CD4-positive, CD25-positive, alpha-beta regulatory T cell (primary cell): ENCODE results near the gene PLA2G4B. TPM values are rescaled to one million over a fixed set of nuclear protein-coding genes. Genes with fewer than 3 reads are reported as not detected.
A peak's percentile ranks its signal among the peaks of the same experiment; 100 is the strongest.

Source experiments
- ATAC-seq, 2 donors: fragments of 150-1000 bp; cut with Tn5 transposase; one replicate each; pipeline ENCODE4 v1.10.0; 2021; ENCODE audit warnings: low read depth in 2 of 2, moderate number of reproducible peaks in 2 of 2, moderate library complexity in 1 of 2
- DNase-seq, 3 donors: peaks; one replicate each; pipeline versions ENCODE4 v3.0.0 to v3.0.0-alpha.2; 2012 to 2022; ENCODE audit warnings: mixed read lengths in 1 of 3
- H3K27ac ChIP-seq: one replicate; pipeline ENCODE4 v1.7.0; 2013; ENCODE audit warnings: mild to moderate bottlenecking, low read length; ENCODE audit not compliant: insufficient read depth, poor library complexity, severe bottlenecking
- H3K27me3 ChIP-seq: one replicate; pipeline ENCODE4 v1.7.0; 2013; ENCODE audit warnings: low read length; ENCODE audit not compliant: control insufficient read depth, insufficient read depth
- H3K36me3 ChIP-seq: one replicate; pipeline ENCODE4 v1.7.0; 2013; ENCODE audit warnings: mild to moderate bottlenecking, low read length, moderate library complexity; ENCODE audit not compliant: control insufficient read depth, insufficient read depth
- H3K4me1 ChIP-seq: 2 replicates; pipeline ENCODE4 v1.7.0; 2013; ENCODE audit warnings: mild to moderate bottlenecking, low read length; ENCODE audit not compliant: insufficient read depth, control insufficient read depth, poor library complexity, severe bottlenecking
- H3K4me3 ChIP-seq: one replicate; pipeline ENCODE4 v1.7.0; 2013; ENCODE audit warnings: low read depth, mild to moderate bottlenecking, low read length, moderate library complexity
- H3K9me3 ChIP-seq, 2 experiments: 1 replicate in 1 of 2; 2 replicates in 1 of 2; pipeline ENCODE4 v1.7.0; 2013; ENCODE audit warnings: low read length in 2 of 2, mild to moderate bottlenecking in 1 of 2, moderate library complexity in 1 of 2; ENCODE audit not compliant: control insufficient read depth in 2 of 2
- H3K27ac Mint-ChIP-seq, 3 donors: one replicate each; pipeline ENCODE4 v1.8.0; 2020 to 2022; ENCODE audit warnings: mild to moderate bottlenecking in 3 of 3, mixed read lengths in 3 of 3, moderate library complexity in 2 of 3
- H3K27me3 Mint-ChIP-seq: one replicate; pipeline ENCODE4 v1.8.0; 2022; ENCODE audit warnings: mild to moderate bottlenecking, mixed read lengths
- H3K36me3 Mint-ChIP-seq: one replicate; pipeline ENCODE4 v1.8.0; 2020; ENCODE audit warnings: mixed read lengths
- H3K4me1 Mint-ChIP-seq, 4 donors: one replicate each; pipeline ENCODE4 v1.8.0; 2020 to 2022; ENCODE audit warnings: mixed read lengths in 4 of 4, mild to moderate bottlenecking in 1 of 4
- H3K4me3 Mint-ChIP-seq, 4 donors: one replicate each; pipeline ENCODE4 v1.8.0; 2020 to 2022; ENCODE audit warnings: mild to moderate bottlenecking in 4 of 4, mixed read lengths in 4 of 4, moderate library complexity in 3 of 4
- H3K9me3 Mint-ChIP-seq, 7 donors: one replicate each; pipeline ENCODE4 v1.8.0; 2020 to 2022; ENCODE audit warnings: mixed read lengths in 7 of 7, mild to moderate bottlenecking in 3 of 7, moderate library complexity in 2 of 7
- polyA plus RNA-seq, 4 donors: library from polyadenylated mRNA; unstranded; fragments of 300-500 nt; fragmentation: Illumina TruSeq; gene quantifications; one replicate each; pipeline ENCODE4 v1.2.3, GENCODE V29; 2021
- total RNA-seq: library from RNA; stranded (reverse); gene quantifications from one replicate; pipeline ENCODE4 v1.2.3, GENCODE V29; 2022

Gene PLA2G4B
- total and polyA plus RNA-seq, 5 donors from 2014 or later = 0.42 to 30.1 (median 2.3) TPM

DNA sequence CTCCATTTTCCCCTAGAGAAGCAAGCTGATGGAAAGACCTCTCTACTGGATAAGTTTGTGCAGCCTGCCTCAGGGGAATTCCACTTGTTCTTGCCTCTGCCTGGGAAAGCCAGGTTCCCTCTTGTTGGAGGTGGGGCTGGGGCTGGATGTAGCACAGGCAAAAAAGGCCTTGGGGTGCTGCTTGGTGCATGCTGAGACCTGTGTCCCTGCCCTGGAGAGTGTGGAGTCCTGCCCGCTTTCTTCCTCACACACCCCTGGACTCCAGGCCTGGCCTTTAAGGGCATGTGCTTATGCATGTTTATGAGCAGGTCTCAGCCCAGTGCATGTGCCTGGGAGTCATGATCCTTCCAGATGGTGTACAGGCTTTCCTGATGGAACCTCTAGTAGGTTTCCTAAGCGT lies 34.3 kb upstream of the PLA2G4B start:
- peaks cover 0 to 11% (median 6%) of the 10 kb centered on the region in 4 donors for H3K4me1 Mint-ChIP-seq
- H3K27ac Mint-ChIP-seq = no peak overlapping the region
- no peak overlapping the region for H3K4me3 Mint-ChIP-seq

DNA sequence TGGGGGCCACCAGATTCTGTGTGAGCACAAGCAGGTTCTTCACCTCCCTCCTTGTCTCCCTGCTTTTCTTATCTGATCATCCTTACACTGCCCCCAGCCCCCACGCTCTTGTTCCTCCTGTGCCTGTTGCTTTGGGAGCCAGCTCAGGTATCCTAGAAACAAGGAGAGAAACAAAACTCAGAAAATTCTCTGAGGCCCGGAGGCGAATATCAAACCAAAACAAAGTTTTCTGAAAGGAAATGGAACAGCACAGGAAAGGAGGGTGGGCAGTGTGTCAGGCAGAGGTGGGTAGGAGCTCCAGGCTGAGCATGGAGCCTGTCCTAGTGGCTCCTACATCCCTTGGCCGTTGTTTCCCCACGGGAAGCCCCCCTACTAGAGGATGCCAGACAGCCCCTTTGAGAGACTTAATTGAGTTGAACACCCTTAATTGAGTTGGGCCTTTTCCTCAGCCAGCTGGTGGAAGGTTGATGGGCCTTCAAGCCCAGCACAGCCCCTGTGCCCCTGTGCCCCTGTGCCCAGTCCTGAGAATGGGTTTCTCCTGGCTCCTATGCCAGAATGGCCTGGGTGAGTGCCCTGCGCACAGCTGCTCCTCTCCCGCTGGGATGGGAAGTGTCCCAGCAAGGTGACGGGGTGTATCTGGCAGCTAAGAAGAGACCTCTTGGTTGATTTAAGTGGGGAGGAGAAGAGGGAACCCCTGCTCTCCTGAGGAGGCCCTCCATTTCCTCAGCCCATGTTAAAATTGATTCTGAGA lies 33.6 kb upstream of the PLA2G4B start:
- Mint-ChIP-seq H3K27ac (peak overlapping the region in 2 of 3 donors; percentile 63 to 71), H3K27me3 (no peaks in the 10 kb centered on the region), H3K36me3 (peaks cover 18% of the 10 kb centered on the region), H3K9me3 (no peaks in the 10 kb centered on the region), H3K4me3 (no peak overlapping the region), H3K4me1 (peaks cover 0 to 9% (median 4%) of the 10 kb centered on the region in 4 donors)
- H3K27ac ChIP-seq = no peak overlapping the region
- no peaks in the 10 kb centered on the region for H3K9me3 ChIP-seq
- DNase-seq = no peak
- ATAC-seq = no peak
- H3K4me1 ChIP-seq = no peaks in the 10 kb centered on the region
- no peak overlapping the region for H3K4me3 ChIP-seq
- H3K36me3 ChIP-seq = peaks cover 9% of the 10 kb centered on the region
- no peaks in the 10 kb centered on the region for H3K27me3 ChIP-seq

More for the DNA sequence above, 34.3 kb upstream of the PLA2G4B start:
- Histone ChIP-seq H3K36me3 (peaks cover 16% of the 10 kb centered on the region), H3K4me1 (no peaks in the 10 kb centered on the region), H3K4me3 (no peak overlapping the region), H3K9me3 (no peaks in the 10 kb centered on the region), H3K27ac (no peak overlapping the region), H3K27me3 (no peaks in the 10 kb centered on the region)
- ATAC-seq (no peak), DNase-seq (no peak)
- Mint-ChIP-seq H3K9me3 (no peaks in the 10 kb centered on the region), H3K27me3 (no peaks in the 10 kb centered on the region), H3K36me3 (peaks cover 18% of the 10 kb centered on the region)

DNA sequence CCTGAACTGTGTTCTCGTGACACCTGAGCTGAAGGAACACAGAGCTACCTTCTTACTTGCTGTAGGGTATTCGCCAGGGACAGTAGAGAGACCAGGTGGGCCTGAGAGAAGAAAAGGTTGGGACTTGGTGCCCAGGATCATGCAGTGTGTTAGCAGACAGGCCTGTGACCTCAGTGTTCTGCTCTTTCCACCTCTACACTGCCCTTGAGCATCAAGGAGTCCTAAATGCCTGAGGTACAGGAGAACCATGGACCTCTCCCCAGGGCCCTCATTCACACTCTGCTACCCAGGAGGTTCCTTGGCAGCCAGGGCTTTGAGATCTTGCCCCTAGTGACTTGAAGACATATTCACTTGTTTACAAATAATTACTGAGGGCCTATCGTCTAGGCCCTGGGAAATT lies 32.9 kb upstream of the PLA2G4B start:
- no peak overlapping the region for H3K4me3 ChIP-seq
- Mint-ChIP-seq H3K4me3 (no peak overlapping the region), H3K27me3 (no peaks in the 10 kb centered on the region), H3K9me3 (no peaks in the 10 kb centered on the region), H3K36me3 (peaks cover 14% of the 10 kb centered on the region), H3K4me1 (peaks cover 0 to 9% (median 4%) of the 10 kb centered on the region in 4 donors), H3K27ac (peak overlapping the region in 1 of 3 donors; percentile 82)
- H3K36me3 ChIP-seq = peaks cover 8% of the 10 kb centered on the region
- ATAC-seq = no peak
- H3K9me3 ChIP-seq = no peaks in the 10 kb centered on the region
- no peak overlapping the region for H3K27ac ChIP-seq
- DNase-seq = no peak
- no peaks in the 10 kb centered on the region for H3K4me1 ChIP-seq
- H3K27me3 ChIP-seq = no peaks in the 10 kb centered on the region

DNA sequence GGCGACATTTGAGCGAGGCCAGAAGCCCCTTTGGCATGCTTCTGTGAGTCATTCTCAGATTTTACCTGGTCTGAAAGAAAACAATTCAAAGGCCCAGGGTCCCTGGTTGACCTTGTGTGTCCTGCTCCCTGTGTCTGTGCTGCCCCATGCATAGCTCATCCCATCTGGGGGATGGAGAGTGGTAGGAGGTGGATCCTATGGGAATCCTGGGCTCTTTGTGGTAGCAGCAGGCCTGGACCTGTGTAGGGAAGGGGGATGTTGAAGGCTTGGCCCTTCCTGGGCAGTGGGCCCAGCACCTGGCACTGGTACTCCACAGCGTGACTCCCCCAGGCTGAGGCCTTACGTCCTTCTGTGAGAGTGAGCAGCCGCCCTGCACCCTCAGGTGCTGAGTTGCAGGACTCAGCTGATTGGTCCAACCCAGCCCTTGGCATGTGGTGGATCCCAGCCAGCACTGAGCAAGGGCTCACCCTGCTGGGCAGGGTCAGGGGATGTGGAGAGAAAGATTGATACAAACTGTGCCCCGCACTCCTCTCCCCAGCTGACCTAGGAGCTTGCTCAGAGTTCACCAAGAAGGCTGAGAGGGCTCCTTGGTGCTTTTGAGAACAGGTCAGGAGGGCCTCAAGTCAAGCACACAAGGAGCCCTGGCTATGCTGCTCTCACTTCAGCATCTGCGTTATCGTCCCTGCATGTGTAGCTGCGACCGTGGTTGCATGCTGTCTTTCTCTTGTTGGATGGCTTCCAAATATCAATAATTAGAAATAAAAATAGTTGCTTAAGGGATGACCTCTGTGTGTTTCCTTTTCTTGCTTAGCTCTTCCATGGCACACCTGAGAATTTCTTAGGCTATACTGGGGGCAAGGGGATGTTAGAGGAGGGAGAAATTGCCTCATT lies 32.1 kb upstream of the PLA2G4B start:
- Mint-ChIP-seq H3K36me3 (peaks cover 10% of the 10 kb centered on the region), H3K9me3 (no peaks in the 10 kb centered on the region), H3K27me3 (no peaks in the 10 kb centered on the region), H3K27ac (peak overlapping the region in 1 of 3 donors; percentile 82), H3K4me3 (no peak overlapping the region), H3K4me1 (peaks cover 0 to 15% (median 11%) of the 10 kb centered on the region in 4 donors)
- Histone ChIP-seq H3K27me3 (no peaks in the 10 kb centered on the region), H3K27ac (no peak overlapping the region), H3K9me3 (no peaks in the 10 kb centered on the region), H3K4me3 (no peak overlapping the region), H3K4me1 (peaks cover 6% of the 10 kb centered on the region), H3K36me3 (peaks cover 4% of the 10 kb centered on the region)
- no peak for ATAC-seq
- no peak for DNase-seq

DNA sequence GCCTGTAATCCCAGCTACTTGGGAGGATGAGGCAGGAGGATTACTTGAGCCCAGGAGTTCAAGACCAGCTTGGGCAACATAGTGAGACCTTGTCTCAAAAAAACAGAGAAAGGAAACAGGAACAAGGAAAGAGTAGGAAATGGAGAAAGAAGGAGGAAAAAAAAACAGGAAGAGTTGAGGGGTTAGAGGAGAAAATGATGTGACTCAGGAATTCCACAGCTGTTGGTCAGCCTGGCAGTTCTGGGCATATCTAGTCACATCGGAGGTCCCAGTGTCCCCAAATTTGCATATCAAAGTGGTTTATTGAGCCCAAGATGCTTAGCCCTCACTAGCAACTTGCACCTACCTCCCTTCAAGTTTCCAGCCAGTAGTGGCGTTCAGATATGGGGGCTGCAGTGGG lies 29.5 kb upstream of the PLA2G4B start:
- peak overlapping the region in 1 of 3 donors; percentile 18 for H3K27ac Mint-ChIP-seq

DNA sequence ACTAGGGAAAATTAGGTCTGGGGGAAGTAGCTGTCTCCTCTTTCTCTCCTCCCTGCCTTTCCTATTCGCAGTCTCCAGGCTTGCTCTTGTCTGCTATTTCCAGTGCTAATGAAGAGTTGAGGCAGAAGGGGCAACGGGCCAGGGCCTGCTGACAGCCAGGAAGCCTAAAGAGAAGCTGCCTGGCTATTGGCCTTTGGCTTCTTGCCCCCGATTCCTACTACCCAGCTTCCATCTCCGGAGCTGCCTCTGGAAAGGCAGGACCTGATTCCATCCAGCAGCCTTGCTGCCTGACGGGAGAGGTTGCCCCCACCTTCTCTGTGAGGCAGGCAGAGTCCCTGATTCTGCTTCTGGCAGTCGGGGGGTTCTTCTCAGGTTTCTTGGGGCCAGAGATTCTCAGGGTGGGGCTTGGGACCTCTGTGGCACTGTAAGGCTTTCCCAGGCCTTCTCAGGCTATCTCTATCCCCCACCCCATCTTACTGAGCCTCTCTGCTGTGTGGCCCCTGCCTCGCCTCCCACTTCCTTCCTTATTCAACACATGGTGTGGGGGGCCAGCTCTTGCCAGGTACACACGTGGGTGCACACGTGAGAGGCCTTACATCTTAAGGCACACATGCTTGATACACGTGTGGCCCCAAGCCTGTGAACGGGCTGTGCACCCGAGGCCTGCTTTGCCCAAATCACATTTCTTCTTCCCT lies 29.0 kb upstream of the PLA2G4B start:
- Mint-ChIP-seq H3K27ac (peak overlapping the region in 1 of 3 donors; percentile 25), H3K4me3 (no peak overlapping the region), H3K27me3 (no peaks in the 10 kb centered on the region), H3K9me3 (no peaks in the 10 kb centered on the region), H3K36me3 (peaks cover 18% of the 10 kb centered on the region), H3K4me1 (peaks cover 0 to 19% (median 11%) of the 10 kb centered on the region in 4 donors)
- ATAC-seq = no peak
- H3K4me1 ChIP-seq = peaks cover 9% of the 10 kb centered on the region
- no peak overlapping the region for H3K4me3 ChIP-seq
- no peak overlapping the region for H3K27ac ChIP-seq
- H3K27me3 ChIP-seq = no peaks in the 10 kb centered on the region
- no peaks in the 10 kb centered on the region for H3K9me3 ChIP-seq
- no peak for DNase-seq
- H3K36me3 ChIP-seq = peaks cover 14% of the 10 kb centered on the region

More for the DNA sequence above, 29.5 kb upstream of the PLA2G4B start:
- ATAC-seq (no peak), DNase-seq (no peak)
- H3K4me3 Mint-ChIP-seq = no peak overlapping the region
- H3K4me1 ChIP-seq = peaks cover 9% of the 10 kb centered on the region
- no peaks in the 10 kb centered on the region for H3K9me3 Mint-ChIP-seq
- H3K4me3 ChIP-seq = no peak overlapping the region
- H3K36me3 Mint-ChIP-seq = peaks cover 15% of the 10 kb centered on the region
- no peaks in the 10 kb centered on the region for H3K9me3 ChIP-seq
- no peaks in the 10 kb centered on the region for H3K27me3 Mint-ChIP-seq
- no peak overlapping the region for H3K27ac ChIP-seq
- H3K36me3 ChIP-seq = peaks cover 9% of the 10 kb centered on the region
- no peaks in the 10 kb centered on the region for H3K27me3 ChIP-seq
- peaks cover 0 to 20% (median 14%) of the 10 kb centered on the region in 4 donors for H3K4me1 Mint-ChIP-seq

DNA sequence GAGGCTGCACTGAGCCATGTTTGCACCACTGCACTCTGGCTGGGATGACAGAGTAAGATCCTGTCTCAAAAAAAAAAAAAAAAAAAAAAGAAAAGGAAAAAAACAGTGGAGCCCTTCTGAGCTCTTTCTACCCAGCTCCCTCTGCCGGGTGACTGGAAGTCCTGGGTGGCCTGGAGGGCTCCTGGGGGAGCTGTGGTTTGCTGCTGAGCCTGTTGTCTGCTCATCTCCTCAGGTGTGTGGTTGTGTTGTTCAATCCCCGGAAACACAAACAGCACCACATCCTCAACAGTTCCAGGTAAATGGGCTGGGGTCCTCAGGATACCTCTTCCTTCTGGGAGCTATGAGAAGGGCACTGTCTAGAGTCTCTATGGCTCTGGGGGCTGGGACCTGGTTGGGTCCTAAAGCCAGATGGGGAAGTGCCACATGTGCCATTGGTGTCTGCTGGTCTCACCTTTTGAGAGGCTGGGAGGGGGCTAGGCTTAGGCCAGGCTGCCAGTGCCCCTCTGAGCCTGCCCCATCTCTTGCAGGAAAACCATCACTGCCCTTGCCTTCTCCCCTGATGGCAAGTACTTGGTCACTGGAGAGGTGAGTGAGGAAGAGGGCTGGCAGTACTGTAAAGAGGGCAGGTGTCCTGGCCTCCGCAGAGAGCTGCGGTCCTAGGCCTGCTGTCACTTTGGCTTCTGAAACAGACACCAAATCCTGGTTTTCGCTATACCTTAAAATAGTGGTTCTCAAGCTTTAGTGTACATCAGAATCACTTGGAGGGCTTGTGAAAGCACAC lies 27.8 kb upstream of the PLA2G4B start:
- peaks cover 17% of the 10 kb centered on the region for H3K36me3 Mint-ChIP-seq
- Histone ChIP-seq H3K36me3 (peaks cover 22% of the 10 kb centered on the region), H3K27me3 (no peaks in the 10 kb centered on the region), H3K4me3 (no peak overlapping the region), H3K9me3 (no peaks in the 10 kb centered on the region), H3K27ac (no peak overlapping the region), H3K4me1 (peaks cover 9% of the 10 kb centered on the region)
- peaks cover 0 to 17% (median 10%) of the 10 kb centered on the region in 4 donors for H3K4me1 Mint-ChIP-seq
- no peak overlapping the region for H3K4me3 Mint-ChIP-seq
- no peak for ATAC-seq
- no peak for DNase-seq
- no peaks in the 10 kb centered on the region for H3K27me3 Mint-ChIP-seq
- H3K27ac Mint-ChIP-seq = peak overlapping the region in 2 of 3 donors; percentile 29 to 56
- H3K9me3 Mint-ChIP-seq = no peaks in the 10 kb centered on the region
